ENCODE data around the gene FNIP1.
"Not testable (repeated sequence)": the region's sequence is repeated elsewhere in the genome, so short reads cannot be mapped to it uniquely, and the experiment has no call there.

FNIP1 gene

DNA sequence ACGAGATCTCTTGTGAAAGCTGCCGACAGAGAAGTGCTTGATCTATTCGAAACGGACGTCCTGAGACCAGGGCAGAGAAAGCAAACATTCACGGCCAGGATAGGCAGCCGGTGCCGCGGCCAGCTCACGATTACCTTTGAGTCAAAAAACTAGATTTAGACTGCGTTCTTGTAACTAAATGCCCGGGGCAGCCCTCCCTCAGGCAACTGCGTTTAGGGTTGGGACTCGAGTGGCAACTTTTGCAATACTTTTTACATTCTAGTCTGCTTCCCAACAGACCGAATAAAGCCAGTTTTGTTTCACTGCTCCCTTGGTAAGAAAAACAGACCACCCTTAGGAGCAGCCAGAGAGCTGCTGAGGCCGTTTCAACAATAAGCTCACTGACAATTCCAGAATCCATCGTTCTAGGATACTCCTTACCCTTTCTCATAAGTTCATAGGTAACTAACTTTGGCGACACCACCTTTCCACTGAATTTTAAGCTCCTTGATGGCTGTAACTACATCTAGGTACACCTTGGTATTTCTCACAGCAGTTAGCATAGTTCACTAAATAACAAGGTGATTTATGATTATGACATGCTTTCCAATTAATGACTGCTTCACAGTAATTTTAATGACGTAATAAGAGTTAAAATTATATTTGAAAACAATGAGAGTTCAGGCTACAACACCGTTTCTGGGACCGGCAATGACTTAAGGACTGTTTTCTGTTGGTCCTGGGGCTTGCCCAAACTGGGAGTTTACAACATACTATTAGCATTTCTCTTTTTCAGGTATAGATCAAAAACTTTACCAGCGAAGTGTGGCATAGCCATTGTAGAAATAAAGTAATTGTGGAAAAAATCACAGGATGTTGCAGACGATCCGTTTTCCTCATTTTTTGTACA lies 160.9 kb downstream of the FNIP1 start:
- DNase-seq, result peak; percentile 31

DNA sequence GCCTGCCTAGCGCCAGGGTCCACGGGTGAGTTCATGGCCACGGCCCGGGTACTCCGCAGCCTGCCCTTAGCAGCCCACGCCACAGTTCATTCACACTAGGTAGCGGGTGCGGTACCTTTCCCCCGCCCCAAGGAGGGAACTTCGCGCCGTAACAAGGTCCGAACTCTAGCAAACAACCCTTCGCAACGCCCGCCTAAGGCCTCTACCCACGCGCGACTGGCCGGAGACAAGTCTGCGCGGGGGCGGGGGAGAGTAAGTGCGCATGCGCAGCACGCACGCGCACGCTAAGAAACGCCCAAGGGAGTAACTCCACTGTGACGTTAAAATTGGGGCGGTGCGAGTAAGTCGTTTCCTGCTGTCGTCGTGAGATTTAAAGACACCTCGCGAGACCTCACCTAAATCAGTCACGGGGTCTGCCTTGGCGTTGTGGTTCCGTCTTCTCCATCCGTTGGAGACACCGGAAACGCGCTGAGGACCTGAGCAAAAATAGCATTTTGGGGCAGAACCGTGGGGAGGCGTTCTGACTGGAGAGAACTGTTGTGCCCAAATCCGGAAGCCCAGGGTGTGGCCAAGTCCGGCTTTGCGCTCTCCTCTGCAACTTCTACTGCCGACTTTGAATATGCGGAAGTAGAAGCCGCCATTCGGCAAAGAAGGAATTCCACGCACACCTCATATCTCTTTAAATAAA lies 161.7 kb downstream of the FNIP1 start, which contains the start of gene RAPGEF6:
RAPGEF6 (minus strand) TSS at position 234 of the 688 bp plus-strand sequence; CDS start at position 35, 199 bp downstream.
- peak; percentile 98 for DNase-seq

DNA sequence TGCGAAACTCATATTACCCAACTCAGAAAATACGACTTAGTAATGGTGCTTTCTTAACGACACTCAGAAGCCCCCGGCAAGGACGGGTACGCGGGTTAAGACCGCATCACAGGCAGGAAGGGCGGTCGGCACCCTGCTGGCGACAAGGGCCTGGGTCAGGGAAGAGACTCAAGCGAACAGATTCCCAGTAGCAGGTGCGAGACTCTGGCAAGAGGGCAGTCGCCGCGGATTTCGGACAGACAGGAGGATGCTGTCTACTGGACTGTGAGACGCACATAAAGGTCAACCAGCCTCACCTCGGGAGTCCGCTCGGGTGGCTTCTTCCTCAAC lies 162.2 kb downstream of the FNIP1 start:
- no peak for DNase-seq

DNA sequence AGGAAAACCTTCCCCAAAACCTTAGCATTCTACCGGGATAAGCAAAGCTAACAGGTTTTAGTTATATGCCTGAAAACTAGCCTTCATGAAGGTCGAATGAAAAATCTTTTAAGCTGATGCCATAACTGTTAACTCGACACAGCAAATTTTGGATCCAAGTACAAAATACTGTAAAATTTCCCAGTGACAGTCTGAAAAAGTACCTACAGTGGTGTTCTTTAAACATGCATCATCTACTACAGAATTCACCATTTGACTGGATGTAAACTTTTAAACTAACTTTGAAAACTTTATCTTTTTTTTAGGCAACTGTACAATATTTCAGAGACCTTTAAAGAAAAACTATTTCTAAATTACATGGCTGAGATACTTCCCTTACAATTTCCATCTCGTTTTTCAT lies 162.6 kb downstream of the FNIP1 start:
- DNase-seq, result no peak

DNA sequence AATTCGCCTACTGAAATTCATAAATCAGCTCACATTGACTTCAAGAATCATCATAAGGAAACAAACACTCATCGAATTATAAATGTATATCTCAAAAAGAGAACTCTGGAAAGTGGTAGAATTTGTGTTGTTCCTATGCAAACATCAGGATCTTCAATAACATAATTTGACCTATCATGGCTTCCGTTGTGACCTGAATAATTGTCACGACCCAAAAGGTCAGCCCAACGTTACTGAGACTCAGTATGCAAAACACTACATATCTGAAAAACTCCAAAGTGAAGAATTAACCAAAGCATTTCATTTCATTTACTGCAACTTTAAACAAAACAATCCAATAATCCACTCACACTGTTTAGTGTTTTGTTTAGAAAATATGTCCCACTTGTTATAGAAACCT lies 163.0 kb downstream of the FNIP1 start:
- no peak for DNase-seq

DNA sequence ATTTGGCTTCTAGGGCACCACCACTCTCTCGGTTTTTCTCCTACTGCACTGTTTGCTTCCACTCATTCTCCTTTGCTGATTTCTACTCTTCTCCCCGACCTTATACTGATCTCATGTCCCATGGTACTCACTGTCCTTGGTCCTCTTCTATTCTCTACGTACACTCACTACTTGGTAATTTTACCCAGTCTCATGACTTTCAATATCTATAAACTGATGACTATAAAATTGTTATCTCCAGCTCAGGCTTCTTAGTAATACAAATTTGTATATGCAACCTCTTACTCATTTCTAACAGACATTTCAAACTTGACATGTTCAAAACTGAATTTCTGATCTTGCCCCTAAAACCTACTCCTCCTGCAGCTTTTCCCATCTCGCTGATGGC lies 165.9 kb downstream of the FNIP1 start:
- DNase-seq, result no peak

GRCh38 chr5:131630208-131630962 lies 166.4 kb downstream of the FNIP1 start:
- peak; percentile 41 for DNase-seq

DNA sequence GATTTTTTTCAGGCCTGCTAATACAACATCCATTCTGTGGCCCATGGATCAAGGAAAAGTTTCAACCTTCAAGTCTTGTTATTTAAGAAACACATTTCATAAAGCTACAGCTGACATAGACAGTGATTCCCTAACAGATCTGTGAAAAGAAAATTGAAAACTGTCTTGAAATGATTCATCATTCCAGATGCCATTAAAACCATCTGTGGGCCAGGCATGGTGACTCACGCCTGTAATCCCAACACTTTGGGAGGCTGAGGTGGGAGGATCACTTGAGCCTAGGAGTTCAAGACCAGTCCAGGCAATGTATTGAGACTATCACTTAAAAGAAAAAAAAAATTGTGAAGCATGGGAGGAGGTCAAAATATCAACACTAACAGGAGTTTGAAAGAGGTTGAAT lies 167.8 kb downstream of the FNIP1 start:
- no peak for DNase-seq

DNA sequence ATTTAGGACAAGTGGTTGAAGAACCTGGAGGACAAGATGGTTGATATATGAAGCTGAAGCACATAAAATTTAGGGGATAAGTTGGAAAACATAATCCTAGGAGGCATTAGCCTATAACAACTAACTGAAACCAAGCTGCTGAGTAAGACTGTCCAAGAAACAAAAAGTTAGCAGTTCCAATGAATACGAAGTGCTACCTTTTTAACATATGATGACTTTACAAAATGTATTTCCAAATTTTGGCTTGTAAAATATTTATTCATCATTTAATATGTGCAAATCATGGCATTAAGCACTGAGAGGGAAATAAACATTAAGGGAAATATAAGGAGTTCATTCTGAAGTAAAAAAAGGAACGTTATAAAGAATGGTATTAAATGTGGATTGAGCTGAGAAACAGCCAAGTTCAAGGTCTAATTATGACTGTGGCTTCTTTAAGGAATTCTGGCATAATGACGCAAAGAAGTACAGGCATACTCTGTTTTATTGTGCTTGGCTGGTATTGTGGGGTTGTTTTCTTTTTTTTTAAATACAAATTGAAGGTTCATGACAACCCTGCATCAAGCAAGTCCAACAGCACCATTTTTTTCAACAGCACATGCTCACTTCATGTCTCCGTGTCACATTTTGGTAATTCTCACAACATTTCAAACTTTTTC lies 169.5 kb downstream of the FNIP1 start:
- no peak for DNase-seq

DNA sequence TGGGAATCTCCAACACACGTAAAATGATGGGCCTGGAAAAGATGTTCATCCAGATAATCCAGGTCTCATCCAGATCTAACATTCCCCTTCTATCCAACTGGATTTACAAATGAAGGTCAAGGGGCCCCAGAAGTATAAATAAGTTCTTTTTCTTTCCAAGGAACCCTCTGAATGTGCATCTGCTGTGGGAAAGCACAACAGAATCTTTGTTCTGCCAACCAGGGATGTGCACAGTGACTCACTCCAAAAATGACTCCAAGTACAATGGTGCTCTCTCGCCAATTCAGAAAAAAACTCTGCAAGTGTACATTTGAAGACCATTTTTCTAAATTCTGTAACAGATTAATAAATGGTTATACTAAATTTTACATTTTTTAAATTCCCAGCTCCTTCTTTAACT lies 174.2 kb downstream of the FNIP1 start:
- no peak for DNase-seq

DNA sequence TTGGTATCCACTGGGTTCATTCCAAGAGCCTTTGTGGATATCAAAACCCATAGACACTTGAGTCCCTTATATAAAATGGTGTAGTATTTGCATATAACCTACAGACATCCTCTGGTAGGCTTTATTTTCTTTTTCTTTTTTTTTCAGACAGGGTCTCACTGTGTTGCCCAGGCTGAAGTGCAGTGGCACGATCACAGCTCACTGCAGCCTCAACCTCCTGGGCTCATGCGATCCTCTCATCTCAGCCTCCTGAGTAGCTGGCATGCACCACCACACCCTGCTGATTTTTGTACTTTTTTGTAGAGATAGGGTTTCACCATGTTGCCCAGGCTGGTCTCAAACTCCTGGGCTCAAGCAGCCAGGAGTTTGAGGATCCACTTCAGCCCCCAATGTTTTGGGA lies 175.7 kb downstream of the FNIP1 start:
- DNase-seq, result not testable (repeated sequence)

DNA sequence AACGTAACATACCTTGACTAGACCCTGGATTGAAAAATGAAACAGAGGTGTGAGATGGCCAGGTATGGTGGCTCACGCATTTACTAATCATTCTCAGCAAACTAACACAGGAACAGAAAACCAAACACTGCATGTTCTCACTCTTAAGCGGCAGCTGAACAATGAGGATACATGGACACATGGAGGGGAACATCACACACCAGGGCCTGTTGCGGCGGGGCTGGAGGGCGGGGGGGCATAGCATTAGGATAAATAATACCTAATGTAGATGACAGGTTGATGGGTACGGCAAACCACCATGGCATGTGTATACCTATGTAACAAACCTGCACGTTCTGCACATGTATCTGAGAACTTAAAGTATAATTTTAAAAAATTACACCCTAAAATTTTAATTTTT lies 177.7 kb downstream of the FNIP1 start:
- DNase-seq, result no peak

- DNase-seq, result no peak
Measured at GRCh38 chr5:131617140-131617822, 179.5 kb downstream of the FNIP1 start.

DNA sequence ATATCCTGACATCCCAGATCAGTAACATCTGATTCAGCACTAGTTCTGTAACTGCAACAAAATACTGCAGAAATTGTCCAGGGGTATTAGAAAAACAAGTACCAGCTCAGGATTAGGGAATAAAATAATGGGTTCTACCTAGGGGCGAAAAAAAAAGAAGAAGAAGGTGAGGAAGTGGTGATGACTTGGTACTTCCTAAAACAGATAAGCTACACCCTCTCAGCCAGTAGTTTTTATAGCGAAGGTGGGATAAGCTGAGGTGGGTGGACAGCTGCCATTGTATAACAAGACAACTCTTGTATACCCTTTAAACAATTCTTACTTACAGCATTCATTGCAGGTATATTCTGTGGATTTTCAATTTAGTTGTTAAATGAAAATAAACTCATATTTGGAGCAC lies 180.9 kb downstream of the FNIP1 start:
- DNase-seq, result no peak

GRCh38 chr5:131613423-131613822 lies 183.4 kb downstream of the FNIP1 start:
- DNase-seq, result no peak

DNA sequence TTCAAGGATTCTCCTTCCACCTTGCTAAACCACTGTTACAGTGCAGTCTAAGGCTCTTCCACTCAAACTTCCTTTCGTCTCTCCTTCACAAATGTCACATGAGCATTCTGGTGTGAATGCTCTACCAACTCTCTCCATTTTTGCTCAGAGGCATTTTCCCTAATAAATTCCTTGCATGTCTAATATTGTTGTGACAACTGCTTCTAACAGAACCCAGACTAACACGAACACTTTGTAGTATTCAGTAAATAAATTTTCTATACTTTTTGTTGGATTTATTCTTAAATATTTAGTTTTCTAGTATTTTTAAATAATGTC lies 185.8 kb downstream of the FNIP1 start:
- no peak for DNase-seq

- no peak for DNase-seq
Measured at GRCh38 chr5:131610198-131611063, 186.4 kb downstream of the FNIP1 start.

- no peak for DNase-seq
Measured at GRCh38 chr5:131609774-131610173, 187.0 kb downstream of the FNIP1 start.

DNA sequence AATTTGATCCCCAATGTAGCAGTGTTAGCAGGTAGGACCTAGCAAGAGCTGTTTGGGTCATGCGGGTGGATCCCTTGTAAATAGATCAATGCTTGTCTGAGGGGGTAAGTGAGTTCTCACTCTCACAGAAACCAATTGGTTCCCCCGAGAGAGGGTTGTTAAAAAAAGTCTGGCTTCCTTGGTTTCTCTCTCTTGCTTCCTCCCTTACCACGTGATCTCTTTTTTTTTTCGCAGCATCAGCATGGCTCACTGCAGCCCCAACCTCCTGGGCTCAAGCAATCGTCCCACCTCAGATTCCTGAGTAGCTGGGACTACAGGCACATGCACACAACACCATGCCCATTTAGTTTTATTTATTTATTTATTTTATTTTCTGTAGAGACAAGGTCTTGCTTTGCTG lies 188.2 kb downstream of the FNIP1 start:
- no peak for DNase-seq

DNA sequence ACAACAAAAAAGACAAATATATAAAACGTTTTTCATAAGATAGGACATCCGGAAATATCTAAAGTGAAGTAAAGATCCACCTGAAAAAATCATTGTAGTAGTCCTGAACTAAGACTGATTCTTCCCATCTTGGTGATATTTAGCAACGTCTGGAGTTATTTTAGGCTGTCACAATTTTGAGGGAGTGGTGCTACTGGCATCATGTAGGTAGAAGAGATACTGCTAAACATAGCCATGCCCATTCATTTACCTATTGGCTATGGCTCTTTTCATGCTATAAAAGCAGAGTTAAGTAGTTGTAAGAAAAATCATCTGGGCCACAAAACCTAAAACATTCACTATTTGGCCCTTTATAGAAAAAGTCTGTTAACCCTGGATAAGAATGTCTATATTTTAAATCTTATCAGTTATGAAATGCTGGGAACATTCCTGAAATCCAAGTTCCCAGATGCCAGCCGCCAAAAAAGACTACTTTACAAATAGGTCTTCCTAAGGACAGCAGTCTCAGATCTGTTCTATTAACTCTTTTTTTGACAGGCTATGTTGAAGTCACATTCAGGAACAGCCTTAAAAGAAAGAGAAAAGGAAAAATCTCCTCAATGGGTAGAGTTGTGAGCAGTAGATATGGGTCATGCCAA lies 188.8 kb downstream of the FNIP1 start:
- DNase-seq, result no peak

GRCh38 chr5:131607418-131607817 lies 189.4 kb downstream of the FNIP1 start:
- no peak for DNase-seq
